Spleen (tissue), 7 donors: ENCODE measurements around the gene DPEP2.

ENCODE experiments used
- CTCF ChIP-seq, 11 experiments: fragments of 200-600 bp in 7 of 11; fragments of 450-650 bp in 4 of 11; sonication (generic) in 4 of 11; IDR thresholded peaks in 8 of 11; conservative IDR thresholded peaks in 3 of 11; 1 replicate in 7 of 11; 2 replicates in 4 of 11; pipeline versions ENCODE4 v1.4.0 to v1.8.0; 2016 to 2021; ENCODE audit warnings: antibody characterized with exemption in 11 of 11, inconsistent platforms in 4 of 11, mild to moderate bottlenecking in 1 of 11
- POLR2A ChIP-seq, 3 donors: fragments of 450-650 bp; IDR thresholded peaks; one replicate each; pipeline ENCODE4 v1.5.1; 2017; ENCODE audit warnings: antibody characterized with exemption in 3 of 3, mild to moderate bottlenecking in 1 of 3
- donor health status: DM: no; HTN: no; CAD: no; lungs with moderate emphysema.
- donor health status: DM: no; HTN: no; CAD: no.
- donor health status: DM: no; HTN: no; CAD: no.

- TF ChIP-seq CTCF (IDR thresholded peaks at IDR 0.05 in 8 of 11, conservative IDR thresholded peaks at IDR 0.05 in 3 of 11), result no peak
- no peak for TF ChIP-seq POLR2A (IDR thresholded peaks at IDR 0.05)
Measured at GRCh38 chr16:67995423-67995822, 3.9 kb downstream of the DPEP2 start.
